ENCODE results near the gene SSBP3.

Gene SSBP3

DNA sequence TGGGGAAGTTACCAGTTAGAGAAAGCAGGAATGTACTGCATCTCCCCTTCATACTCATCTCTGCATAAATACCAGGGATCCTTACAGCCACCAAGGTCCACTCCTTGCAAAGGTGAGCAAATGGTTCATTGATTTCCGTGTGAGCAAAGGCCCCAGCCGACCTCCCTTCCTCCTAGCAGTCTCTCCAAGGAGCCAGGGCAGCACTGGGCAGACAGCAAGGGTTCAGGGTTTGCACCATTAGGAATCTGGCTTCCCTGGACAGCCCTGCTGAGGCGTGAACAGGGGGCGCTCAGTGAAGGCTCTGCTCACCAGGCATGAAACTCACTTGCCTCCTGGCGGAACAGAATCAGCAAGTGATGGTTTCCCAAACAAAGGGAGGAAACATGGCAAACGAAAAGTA, 140.5 kb downstream of the SSBP3 start:
- H3K27ac ChIP-seq (ENCODE audit: low read length), result no peak overlapping the region
- no peak overlapping the region for H3K4me2 ChIP-seq (ENCODE audit: low read length)
- H3K27me3 ChIP-seq (ENCODE audit: low read depth, low read length), result no peaks in the 10 kb centered on the region
- no peak overlapping the region for H2AFZ ChIP-seq (ENCODE audit: low read depth, low read length)
- no peaks in the 10 kb centered on the region for H3K36me3 ChIP-seq (replicated peaks; ENCODE audit: low read depth, low read length)
- no peak overlapping the region for H3K4me3 ChIP-seq (ENCODE audit: low read length)
- no peaks in the 10 kb centered on the region for H4K20me1 ChIP-seq (ENCODE audit: insufficient read depth, low read length)
- no peaks in the 10 kb centered on the region for H3K9me3 ChIP-seq (ENCODE audit: insufficient read depth, low read length)
- no peaks in the 10 kb centered on the region for H3K79me2 ChIP-seq (ENCODE audit: low read length)
- TF ChIP-seq, protein P1, sequence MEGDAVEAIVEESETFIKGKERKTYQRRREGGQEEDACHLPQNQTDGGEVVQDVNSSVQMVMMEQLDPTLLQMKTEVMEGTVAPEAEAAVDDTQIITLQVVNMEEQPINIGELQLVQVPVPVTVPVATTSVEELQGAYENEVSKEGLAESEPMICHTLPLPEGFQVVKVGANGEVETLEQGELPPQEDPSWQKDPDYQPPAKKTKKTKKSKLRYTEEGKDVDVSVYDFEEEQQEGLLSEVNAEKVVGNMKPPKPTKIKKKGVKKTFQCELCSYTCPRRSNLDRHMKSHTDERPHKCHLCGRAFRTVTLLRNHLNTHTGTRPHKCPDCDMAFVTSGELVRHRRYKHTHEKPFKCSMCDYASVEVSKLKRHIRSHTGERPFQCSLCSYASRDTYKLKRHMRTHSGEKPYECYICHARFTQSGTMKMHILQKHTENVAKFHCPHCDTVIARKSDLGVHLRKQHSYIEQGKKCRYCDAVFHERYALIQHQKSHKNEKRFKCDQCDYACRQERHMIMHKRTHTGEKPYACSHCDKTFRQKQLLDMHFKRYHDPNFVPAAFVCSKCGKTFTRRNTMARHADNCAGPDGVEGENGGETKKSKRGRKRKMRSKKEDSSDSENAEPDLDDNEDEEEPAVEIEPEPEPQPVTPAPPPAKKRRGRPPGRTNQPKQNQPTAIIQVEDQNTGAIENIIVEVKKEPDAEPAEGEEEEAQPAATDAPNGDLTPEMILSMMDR (IDR thresholded peaks at IDR 0.05; ENCODE audit: low read depth, low read length), result no peak
- no peak for TF ChIP-seq EZH2phosphoT487 (IDR thresholded peaks at IDR 0.05; ENCODE audit: low read depth)
- H3K4me1 ChIP-seq (ENCODE audit: low read length), result no peaks in the 10 kb centered on the region
- H3K9ac ChIP-seq (ENCODE audit: low read length), result no peak overlapping the region

DNA sequence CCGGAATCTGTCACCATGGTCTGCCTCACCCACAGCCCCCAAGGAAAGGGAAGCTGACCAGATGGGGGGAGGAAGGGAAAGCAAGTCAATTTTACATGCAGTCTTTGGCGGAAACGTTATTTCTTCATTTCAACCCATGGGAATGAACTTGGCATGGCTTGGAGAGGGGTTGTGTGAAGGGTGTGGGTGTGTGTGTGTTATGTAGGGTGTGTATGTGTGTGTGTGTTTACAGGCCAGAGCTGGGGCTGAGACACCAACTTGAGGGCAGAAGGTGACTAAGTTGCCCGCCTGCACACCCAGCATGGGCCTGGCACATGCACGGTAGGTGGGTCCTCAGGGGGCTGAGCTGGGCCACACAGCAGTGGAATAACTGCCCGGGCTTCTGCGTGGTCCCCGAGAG, 141.1 kb downstream of the SSBP3 start:
- no peak overlapping the region for H2AFZ ChIP-seq (ENCODE audit: low read depth, low read length)
- no peak for TF ChIP-seq EZH2phosphoT487 (IDR thresholded peaks at IDR 0.05; ENCODE audit: low read depth)
- TF ChIP-seq, protein P1 (IDR thresholded peaks at IDR 0.05; ENCODE audit: low read depth, low read length), result no peak

DNA sequence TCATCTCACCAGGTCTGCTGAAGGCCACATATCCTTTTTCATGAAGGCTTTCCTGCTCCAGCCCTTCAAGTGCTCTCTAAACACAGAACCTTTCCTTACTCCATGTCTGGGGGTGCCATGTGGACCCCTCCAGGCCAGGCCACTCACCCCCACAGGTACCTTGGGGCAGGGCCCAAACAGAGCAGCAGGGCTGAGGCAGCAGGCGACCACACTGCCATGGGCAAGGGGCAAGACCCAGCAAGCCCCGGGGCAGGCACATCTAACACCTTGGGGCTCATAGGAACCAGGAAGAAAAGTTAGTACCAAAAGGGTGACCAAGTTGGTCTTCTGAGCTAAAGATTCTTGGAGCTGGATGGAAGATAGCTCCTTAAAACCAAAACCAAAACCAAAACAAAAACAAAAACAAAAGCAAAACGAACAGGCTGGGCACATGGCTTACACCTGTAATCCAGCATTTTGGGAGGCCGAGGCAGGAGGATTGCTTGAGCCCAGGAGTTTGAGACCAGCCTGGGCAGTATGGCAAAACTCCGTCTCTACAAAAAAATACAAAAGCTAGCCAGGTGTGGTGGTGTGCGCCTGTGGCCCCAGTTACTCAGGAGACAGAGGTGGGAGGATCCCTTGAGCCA, 142.5 kb downstream of the SSBP3 start:
- no peak for TF ChIP-seq EZH2phosphoT487 (IDR thresholded peaks at IDR 0.05; ENCODE audit: low read depth)
- TF ChIP-seq, protein P1 (IDR thresholded peaks at IDR 0.05; ENCODE audit: low read depth, low read length), result no peak
- Histone ChIP-seq H3K27ac (ENCODE audit: low read length) (no peak overlapping the region), H2AFZ (ENCODE audit: low read depth, low read length) (no peak overlapping the region), H3K27me3 (ENCODE audit: low read depth, low read length) (no peaks in the 10 kb centered on the region), H3K9me3 (ENCODE audit: insufficient read depth, low read length) (no peaks in the 10 kb centered on the region), H4K20me1 (ENCODE audit: insufficient read depth, low read length) (no peaks in the 10 kb centered on the region), H3K9ac (ENCODE audit: low read length) (no peak overlapping the region), H3K79me2 (ENCODE audit: low read length) (no peaks in the 10 kb centered on the region), H3K4me2 (ENCODE audit: low read length) (no peak overlapping the region), H3K4me3 (ENCODE audit: low read length) (no peak overlapping the region), H3K36me3 (replicated peaks; ENCODE audit: low read depth, low read length) (no peaks in the 10 kb centered on the region), H3K4me1 (ENCODE audit: low read length) (no peaks in the 10 kb centered on the region)

More for the DNA sequence above, 141.1 kb downstream of the SSBP3 start:
- no peaks in the 10 kb centered on the region for H4K20me1 ChIP-seq (ENCODE audit: insufficient read depth, low read length)
- no peaks in the 10 kb centered on the region for H3K27me3 ChIP-seq (ENCODE audit: low read depth, low read length)
- no peak overlapping the region for H3K9ac ChIP-seq (ENCODE audit: low read length)
- H3K4me3 ChIP-seq (ENCODE audit: low read length), result no peak overlapping the region
- no peaks in the 10 kb centered on the region for H3K9me3 ChIP-seq (ENCODE audit: insufficient read depth, low read length)
- no peak overlapping the region for H3K27ac ChIP-seq (ENCODE audit: low read length)
- no peaks in the 10 kb centered on the region for H3K36me3 ChIP-seq (replicated peaks; ENCODE audit: low read depth, low read length)
- no peak overlapping the region for H3K4me2 ChIP-seq (ENCODE audit: low read length)
- H3K4me1 ChIP-seq (ENCODE audit: low read length), result no peaks in the 10 kb centered on the region
- no peaks in the 10 kb centered on the region for H3K79me2 ChIP-seq (ENCODE audit: low read length)

DNA sequence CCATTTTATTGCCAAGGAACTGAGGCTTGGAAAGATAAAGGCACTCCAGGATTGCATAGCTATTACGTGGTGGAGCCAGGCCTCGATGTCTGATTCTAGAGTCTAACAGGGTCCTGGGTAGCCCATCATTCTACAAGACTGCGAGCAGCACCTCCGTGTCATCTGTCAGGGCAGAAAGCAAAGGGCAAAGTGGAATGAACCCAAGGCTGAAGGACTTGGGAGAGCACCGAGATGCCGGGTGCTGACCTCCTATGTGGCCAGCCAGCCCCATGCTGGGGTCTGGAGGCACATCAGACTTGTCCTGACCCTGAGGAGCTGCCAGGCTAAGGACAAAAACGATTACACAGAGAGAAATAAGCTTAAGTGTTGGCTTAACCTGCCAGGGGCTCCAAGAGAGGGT, 143.9 kb downstream of the SSBP3 start:
- H3K27me3 ChIP-seq (ENCODE audit: low read depth, low read length), result no peaks in the 10 kb centered on the region
- H3K36me3 ChIP-seq (replicated peaks; ENCODE audit: low read depth, low read length), result no peaks in the 10 kb centered on the region
- no peaks in the 10 kb centered on the region for H3K79me2 ChIP-seq (ENCODE audit: low read length)
- no peaks in the 10 kb centered on the region for H3K4me1 ChIP-seq (ENCODE audit: low read length)
- H4K20me1 ChIP-seq (ENCODE audit: insufficient read depth, low read length), result no peaks in the 10 kb centered on the region
- H3K4me3 ChIP-seq (ENCODE audit: low read length), result no peak overlapping the region
- H3K9me3 ChIP-seq (ENCODE audit: insufficient read depth, low read length), result no peaks in the 10 kb centered on the region
- no peak overlapping the region for H3K4me2 ChIP-seq (ENCODE audit: low read length)
- no peak overlapping the region for H3K9ac ChIP-seq (ENCODE audit: low read length)
- TF ChIP-seq, protein P1 (IDR thresholded peaks at IDR 0.05; ENCODE audit: low read depth, low read length), result no peak
- TF ChIP-seq EZH2phosphoT487 (IDR thresholded peaks at IDR 0.05; ENCODE audit: low read depth), result no peak
- H3K27ac ChIP-seq (ENCODE audit: low read length), result no peak overlapping the region
- no peak overlapping the region for H2AFZ ChIP-seq (ENCODE audit: low read depth, low read length)
